Transverse colon (tissue), 3 donors: ENCODE measurements around the gene PCSK5.

Experiments used
- CTCF ChIP-seq, 5 experiments: fragments of 200-600 bp in 3 of 5; fragments of 450-650 bp in 2 of 5; sonication (generic) in 3 of 5; IDR thresholded peaks; 1 replicate in 2 of 5; 2 replicates in 3 of 5; pipeline ENCODE4 v1.5.1; 2016 to 2017; ENCODE audit warnings: antibody characterized with exemption in 5 of 5, inconsistent platforms in 3 of 5, mild to moderate bottlenecking in 2 of 5, moderate library complexity in 1 of 5
- EP300 ChIP-seq: sonication (generic); formaldehyde crosslinking; IDR thresholded peaks from one replicate; pipeline ENCODE4 v1.6.1; 2017; ENCODE audit warnings: antibody characterized with exemption, low read depth
- POLR2A ChIP-seq: fragments of 450-650 bp; IDR thresholded peaks from one replicate; pipeline ENCODE4 v1.6.1; 2016; ENCODE audit warnings: antibody characterized with exemption, mild to moderate bottlenecking, moderate library complexity

DNA sequence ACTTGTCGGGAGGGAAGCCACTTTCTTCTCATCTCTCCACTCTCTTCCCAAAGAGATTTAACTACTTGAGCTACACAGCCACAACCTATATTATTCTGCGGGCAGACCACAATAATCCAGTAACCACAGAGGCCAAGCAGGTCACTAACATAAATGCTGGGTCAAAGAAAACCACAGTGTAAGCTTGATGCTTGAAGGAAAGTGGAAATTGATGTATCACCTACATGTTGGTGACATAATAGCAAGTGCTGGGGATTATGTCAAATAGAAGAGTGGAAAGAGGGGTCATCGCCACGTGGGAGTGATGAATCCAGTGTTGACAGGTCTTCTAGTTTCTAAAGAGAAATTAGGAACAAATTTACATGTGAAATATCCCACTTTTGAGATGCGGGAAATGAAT is 462.8 kb downstream of the PCSK5 start:
- TF ChIP-seq CTCF (IDR thresholded peaks at IDR 0.05) (no peak), POLR2A (no peak), EP300 (no peak)
